C4-2B (cell line): ENCODE data around the gene CAMKV.

ENCODE experiments used
- CTCF ChIP-seq: fragments of 450-650 bp; conservative IDR thresholded peaks from 2 replicates; pipeline ENCODE4 v1.5.1; 2017; ENCODE audit warnings: mild to moderate bottlenecking
- ZFX ChIP-seq: fragments of 450-650 bp; IDR thresholded peaks from 2 replicates; pipeline ENCODE4 v1.6.1; 2017

DNA sequence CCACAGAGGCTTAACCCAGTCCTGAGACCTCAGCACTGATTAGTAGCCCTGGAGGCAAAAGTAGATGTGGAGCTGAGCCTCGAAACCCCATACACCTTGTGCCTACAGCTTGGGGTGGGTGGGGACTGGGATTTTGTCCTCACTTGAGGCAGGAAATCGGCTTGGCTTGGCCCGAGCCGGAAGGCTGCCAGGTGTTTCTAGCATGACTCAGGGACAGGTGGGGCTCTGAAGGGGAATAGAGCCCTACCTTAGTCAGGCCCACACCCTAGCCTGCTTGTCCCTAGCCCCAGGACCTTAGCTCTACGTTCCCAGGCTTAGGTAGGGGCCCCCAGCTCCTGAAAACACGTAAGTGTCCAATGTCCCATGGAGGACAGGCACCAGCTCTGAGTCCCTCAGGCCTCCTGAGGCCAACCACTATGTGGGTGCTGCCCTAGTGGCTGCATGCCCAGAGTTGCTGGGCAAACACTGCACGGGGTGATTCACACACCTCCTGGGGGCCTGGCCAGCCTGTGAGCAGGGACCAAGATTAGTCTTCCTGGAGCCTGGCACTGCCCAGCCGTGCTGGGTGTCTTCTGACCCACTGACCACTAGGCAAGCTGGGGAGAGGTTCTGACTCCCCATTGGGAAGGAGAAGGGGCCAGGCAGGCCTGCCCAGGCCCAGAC, 30.9 kb upstream of the CAMKV start:
- TF ChIP-seq CTCF (no peak), ZFX (no peak)
